ENCODE results near the gene FARSA.

DNA sequence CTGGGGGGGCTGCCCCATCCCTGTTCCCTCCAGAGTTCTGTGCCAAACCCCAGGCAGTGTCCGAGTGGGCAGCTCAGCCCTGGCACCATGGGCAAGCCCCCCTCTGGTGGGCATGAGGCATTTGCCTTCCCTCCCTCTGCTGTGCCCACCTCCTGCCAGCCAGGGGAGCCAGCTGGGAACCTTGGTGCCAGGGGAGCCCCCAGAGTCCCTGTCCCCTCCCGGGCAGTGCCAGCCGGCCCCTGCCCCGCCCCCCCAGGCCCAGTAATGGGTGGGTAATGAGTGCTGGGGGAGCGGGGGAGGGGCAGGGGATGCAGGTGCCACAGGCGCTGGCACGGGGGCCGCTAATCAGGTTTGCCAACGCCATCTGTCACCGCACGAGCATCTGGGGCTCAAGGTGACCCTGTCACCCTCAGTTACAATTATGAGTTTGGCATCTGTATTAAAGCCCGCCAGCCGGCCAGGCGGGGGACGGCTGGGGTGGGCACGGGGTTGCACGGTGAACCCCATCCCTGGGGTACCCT, 41.8 kb upstream of the FARSA start:
- TF ChIP-seq POLR2A (IDR thresholded peaks at IDR 0.05; ENCODE audit: low read depth, low read length) (no peak), FOS (IDR thresholded peaks at IDR 0.05; ENCODE audit: borderline replicate concordance, insufficient read depth, low read length) (no peak), EZH2 (IDR thresholded peaks at IDR 0.05; ENCODE audit: borderline replicate concordance, low read depth, low read length, severe bottlenecking) (no peak), JUN (IDR thresholded peaks at IDR 0.05; ENCODE audit: borderline replicate concordance, insufficient read depth, insufficient read length, low read depth) (no peak), POLR2AphosphoS5 (IDR thresholded peaks at IDR 0.05; ENCODE audit: insufficient read depth, low read depth, low read length) (no peak), GATA2 (IDR thresholded peaks at IDR 0.05; ENCODE audit: insufficient read depth, insufficient read length, low read depth, low read length) (no peak)
- TF ChIP-seq, protein P1, sequence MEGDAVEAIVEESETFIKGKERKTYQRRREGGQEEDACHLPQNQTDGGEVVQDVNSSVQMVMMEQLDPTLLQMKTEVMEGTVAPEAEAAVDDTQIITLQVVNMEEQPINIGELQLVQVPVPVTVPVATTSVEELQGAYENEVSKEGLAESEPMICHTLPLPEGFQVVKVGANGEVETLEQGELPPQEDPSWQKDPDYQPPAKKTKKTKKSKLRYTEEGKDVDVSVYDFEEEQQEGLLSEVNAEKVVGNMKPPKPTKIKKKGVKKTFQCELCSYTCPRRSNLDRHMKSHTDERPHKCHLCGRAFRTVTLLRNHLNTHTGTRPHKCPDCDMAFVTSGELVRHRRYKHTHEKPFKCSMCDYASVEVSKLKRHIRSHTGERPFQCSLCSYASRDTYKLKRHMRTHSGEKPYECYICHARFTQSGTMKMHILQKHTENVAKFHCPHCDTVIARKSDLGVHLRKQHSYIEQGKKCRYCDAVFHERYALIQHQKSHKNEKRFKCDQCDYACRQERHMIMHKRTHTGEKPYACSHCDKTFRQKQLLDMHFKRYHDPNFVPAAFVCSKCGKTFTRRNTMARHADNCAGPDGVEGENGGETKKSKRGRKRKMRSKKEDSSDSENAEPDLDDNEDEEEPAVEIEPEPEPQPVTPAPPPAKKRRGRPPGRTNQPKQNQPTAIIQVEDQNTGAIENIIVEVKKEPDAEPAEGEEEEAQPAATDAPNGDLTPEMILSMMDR (IDR thresholded peaks at IDR 0.05; ENCODE audit: extremely low read depth in 1 of 2, insufficient read depth in 1 of 2, low read depth in 1 of 2, low read length in 2 of 2), result no peak

All from endothelial cell of umbilical vein (primary cell).